ENCODE data around the gene PRDM10. TPM values are rescaled to one million over a fixed set of nuclear protein-coding genes. Genes with fewer than 3 reads are reported as not detected.
"Not testable (repeated sequence)": the region's sequence is repeated elsewhere in the genome, so short reads cannot be mapped to it uniquely, and the experiment has no call there.

Gene PRDM10, protein sequence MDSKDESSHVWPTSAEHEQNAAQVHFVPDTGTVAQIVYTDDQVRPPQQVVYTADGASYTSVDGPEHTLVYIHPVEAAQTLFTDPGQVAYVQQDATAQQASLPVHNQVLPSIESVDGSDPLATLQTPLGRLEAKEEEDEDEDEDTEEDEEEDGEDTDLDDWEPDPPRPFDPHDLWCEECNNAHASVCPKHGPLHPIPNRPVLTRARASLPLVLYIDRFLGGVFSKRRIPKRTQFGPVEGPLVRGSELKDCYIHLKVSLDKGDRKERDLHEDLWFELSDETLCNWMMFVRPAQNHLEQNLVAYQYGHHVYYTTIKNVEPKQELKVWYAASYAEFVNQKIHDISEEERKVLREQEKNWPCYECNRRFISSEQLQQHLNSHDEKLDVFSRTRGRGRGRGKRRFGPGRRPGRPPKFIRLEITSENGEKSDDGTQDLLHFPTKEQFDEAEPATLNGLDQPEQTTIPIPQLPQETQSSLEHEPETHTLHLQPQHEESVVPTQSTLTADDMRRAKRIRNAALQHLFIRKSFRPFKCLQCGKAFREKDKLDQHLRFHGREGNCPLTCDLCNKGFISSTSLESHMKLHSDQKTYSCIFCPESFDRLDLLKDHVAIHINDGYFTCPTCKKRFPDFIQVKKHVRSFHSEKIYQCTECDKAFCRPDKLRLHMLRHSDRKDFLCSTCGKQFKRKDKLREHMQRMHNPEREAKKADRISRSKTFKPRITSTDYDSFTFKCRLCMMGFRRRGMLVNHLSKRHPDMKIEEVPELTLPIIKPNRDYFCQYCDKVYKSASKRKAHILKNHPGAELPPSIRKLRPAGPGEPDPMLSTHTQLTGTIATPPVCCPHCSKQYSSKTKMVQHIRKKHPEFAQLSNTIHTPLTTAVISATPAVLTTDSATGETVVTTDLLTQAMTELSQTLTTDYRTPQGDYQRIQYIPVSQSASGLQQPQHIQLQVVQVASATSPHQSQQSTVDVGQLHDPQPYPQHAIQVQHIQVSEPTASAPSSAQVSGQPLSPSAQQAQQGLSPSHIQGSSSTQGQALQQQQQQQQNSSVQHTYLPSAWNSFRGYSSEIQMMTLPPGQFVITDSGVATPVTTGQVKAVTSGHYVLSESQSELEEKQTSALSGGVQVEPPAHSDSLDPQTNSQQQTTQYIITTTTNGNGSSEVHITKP
- total RNA-seq, result 12.8 and 13.4 TPM in 2 replicates

- intact Hi-C loops (cut with micrococcal nuclease), result loop anchor here (1.0 to 10.0 kb wide), 10 partner anchors 79 to 1700 kb away; partner anchors contain the start of genes NFRKB, SNX19 and ZBTB44
Observed at GRCh38 chr11:130002352-130002845, at the start of gene PRDM10. PRDM10 (minus strand) TSS chr11:130002835; CDS start chr11:129960964, 41,871 bp downstream.

DNA sequence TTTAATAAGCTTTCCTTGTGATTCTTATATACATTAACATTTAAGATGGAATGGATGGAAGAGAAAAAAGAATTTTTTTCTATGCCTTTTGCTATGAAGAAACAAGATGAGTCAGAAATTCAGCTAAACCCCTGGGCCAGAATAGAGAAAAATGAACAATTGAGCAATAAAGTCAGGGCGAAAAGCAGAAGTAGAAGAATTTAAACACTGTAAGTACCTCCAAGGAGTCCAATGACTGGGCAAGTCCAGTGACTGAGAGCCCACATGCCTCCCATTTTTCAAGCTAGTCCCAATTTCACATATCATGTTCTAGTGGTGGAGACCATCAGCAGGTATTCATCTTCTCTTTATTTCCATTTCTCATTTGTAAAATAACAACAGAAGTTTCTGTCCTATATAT is 48.4 kb upstream of the PRDM10 start:
- intact Hi-C loops (cut with micrococcal nuclease), result no loop called here

GRCh38 chr11:130050257-130050656 is 47.6 kb upstream of the PRDM10 start:
- intact Hi-C loops (cut with micrococcal nuclease), result no loop called here

DNA sequence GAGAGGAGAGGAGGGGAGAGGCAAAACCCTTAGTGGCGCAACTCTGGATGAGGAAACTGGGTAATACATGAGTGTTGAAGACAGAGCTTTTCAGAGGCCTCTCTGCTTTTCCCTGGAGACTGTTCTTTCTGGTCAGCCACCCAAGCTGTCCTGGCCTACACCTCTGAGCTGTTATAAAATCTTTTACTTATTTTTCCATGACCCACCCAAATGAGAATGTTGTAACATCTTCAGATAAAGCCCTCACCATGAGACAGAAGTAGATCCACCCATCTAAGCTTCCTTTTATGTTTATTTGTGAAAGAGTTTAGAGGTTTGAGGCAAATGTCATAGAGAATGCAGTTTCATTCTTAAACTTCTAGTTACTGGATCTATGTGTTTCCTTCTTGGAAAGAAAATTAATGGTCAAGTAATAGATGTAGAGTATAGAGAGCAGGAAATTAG is 46.7 kb upstream of the PRDM10 start:
- intact Hi-C loops (cut with micrococcal nuclease), result no loop called here

DNA sequence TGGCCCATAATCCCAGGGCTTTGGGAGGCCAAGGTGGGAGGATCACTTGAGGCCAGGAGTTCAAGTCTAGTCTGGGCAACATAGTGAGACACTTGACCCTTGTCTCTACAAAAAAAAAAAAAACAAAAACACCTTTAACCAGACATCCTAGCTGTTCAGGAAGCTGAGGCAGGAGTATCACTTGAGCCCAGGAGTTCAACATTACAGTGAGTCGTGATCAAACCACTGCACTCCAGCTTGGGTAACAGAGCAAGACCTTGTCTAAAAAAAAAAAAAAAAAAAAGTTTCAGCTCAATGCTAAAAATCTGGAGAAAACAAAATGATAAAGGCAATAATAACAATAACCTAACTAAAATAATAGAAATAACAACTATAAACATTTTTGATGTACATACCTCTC is 44.5 kb upstream of the PRDM10 start:
- intact Hi-C loops (cut with micrococcal nuclease), result no loop called here

DNA sequence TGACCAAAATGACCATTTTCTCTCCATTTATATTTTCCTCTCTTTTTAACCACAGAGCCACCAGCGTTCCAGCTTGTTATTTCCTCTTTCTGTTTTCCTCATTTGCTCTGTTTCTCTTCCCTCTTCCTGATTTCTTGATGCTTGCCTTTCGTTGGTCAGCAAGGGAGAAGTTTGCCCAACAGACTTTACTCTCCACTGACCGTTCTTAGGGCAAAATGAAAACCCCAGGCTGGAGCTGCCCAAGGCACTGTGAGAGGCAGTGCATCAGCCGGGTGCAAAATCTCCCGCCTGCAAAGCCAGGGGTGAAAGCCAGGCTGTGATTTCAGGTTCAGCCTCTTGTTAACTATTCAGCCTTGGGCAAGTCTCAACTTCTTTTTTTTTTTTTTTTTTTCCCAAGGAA is 40.9 kb upstream of the PRDM10 start:
- intact Hi-C loops (cut with micrococcal nuclease), result no loop called here

DNA sequence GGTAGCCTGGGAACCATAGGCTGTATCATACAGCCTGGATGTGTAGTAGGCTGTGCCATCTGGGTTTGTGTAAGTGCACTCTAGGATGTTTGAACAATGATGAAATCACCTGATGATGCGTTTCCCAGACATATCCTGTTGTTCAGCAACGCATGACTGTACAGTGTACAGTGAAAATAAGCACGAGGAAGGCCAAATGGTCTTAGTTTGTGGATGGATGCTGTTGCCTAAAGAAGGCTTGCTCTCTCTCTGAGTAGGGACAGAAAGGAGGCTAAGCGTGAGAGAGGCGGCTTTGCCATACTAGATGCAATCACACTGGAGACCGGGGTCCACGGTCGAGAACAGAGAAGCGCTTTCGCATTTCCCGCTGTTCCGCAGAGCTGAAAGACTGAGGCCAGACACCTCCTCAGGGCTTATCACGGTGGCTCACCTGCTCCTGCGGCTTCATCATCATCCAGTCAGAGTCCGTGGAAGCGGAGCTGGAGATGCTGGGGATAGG is 39.5 kb upstream of the PRDM10 start:
- intact Hi-C loops (cut with micrococcal nuclease), result no loop called here

DNA sequence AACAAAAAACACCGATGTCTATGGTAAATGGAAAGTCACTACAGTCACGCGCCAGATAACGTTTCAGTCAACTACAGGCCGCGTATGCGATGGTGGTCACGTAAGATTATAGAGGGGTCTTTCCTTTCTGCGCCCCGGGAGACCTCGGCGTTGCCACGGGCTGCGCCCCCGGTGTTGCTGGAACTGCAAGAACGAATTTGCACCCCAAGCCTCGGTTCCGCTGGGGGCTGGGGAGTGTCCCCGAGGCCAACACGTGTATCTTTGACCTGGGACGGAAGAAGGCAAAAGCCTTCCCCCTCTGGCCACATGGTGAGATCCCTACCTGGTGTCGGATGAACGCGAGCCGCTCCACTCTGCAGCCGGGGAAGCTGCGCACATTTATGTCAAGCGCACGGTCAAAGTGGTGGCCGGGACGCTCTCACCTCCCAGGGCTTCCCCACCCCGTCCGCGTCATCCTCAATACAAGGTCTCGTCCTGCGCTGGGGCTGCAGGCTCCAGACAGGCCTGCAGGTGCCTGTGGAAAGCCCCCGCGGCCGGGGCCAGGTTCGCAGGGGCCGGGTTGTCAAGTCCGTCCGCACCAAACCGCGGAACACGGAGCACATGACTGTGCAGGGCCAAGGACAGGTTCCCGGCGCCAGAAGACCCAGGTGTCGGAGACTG is 37.8 kb upstream of the PRDM10 start:
- intact Hi-C loops (cut with micrococcal nuclease), result no loop called here

- intact Hi-C loops (cut with micrococcal nuclease), result no loop called here
Observed at GRCh38 chr11:130037881-130038585, 35.4 kb upstream of the PRDM10 start.

- intact Hi-C loops (cut with micrococcal nuclease), result no loop called here
Observed at GRCh38 chr11:130037058-130037457, 34.4 kb upstream of the PRDM10 start.

DNA sequence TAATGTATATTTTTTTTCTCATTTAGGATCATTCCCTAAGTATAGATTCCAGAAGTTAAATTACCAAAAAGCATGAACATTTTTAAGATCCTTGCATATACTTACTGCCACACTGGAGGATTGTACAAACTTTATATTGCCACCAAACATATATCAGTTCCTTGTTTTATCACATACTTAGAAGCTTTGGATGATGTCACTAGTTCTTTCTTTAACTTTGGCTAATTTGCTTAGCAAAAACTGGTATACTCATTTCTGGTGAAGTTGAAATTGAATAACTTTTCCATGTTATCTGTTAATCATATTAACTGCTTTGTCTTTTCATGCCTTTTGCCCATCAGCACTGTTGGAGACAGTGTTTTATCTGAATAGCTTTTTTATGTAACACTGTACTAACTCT is 31.6 kb upstream of the PRDM10 start:
- intact Hi-C loops (cut with micrococcal nuclease), result no loop called here

DNA sequence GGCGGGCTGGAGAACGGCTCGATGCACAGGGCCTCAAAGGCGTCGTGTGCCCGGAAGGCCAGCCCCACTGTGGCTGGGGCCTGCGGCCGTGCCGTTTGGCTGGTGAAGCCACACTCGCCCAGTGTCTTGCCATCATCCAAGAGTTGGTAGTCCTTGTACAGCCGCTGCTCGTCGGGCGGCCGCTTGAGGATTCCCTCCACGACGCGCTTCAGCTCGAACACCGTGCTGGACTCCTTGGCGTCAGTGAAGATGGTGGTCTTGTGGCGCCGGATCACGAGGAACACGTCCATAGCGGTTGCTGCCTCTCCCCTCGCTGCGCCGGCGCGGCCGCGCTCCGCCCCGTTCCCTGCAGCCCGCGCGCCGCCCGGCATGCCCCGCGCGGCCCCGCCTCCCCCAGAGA is 30.3 kb upstream of the PRDM10 start:
- intact Hi-C loops (cut with micrococcal nuclease), result no loop called here

- intact Hi-C loops (cut with micrococcal nuclease), result no loop called here
Observed at GRCh38 chr11:130031945-130032344, 29.3 kb upstream of the PRDM10 start.

DNA sequence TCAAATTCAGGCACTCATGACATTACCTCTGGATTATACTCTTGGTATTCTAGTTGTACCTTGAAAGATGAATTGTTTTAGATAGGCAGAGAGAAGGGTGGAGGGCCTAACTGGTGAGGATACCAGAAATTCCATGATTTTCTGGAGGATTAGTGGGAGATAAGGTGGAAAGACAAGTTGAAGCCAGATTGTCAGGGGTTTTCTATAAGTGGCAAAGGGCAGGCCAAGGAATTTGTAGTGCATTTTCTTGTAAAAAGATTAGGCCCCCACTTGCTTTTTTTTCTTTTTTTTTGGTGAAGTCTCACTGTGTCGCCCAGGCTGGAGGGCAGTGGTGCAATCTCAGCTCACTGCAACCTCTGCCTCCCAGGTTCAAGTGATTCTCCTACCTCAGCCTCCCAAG is 28.4 kb upstream of the PRDM10 start:
- intact Hi-C loops (cut with micrococcal nuclease), result no loop called here

GRCh38 chr11:130029137-130029536 is 26.5 kb upstream of the PRDM10 start:
- intact Hi-C loops (cut with micrococcal nuclease), result no loop called here

GRCh38 chr11:130025371-130025770 is 22.7 kb upstream of the PRDM10 start:
- intact Hi-C loops (cut with micrococcal nuclease), result no loop called here

GRCh38 chr11:130024361-130024760 is 21.7 kb upstream of the PRDM10 start:
- intact Hi-C loops (cut with micrococcal nuclease), result no loop called here

- intact Hi-C loops (cut with micrococcal nuclease), result no loop called here
Observed at GRCh38 chr11:130023204-130023603, 20.6 kb upstream of the PRDM10 start.

GRCh38 chr11:130022799-130023198 is 20.2 kb upstream of the PRDM10 start:
- intact Hi-C loops (cut with micrococcal nuclease), result no loop called here

- intact Hi-C loops (cut with micrococcal nuclease), result not testable (repeated sequence)
Observed at GRCh38 chr11:130021606-130022005, 19.0 kb upstream of the PRDM10 start.
